Loucy (cell line): Measurements from ENCODE around the gene HDGFL3.

ENCODE experiments used
- H2AFZ ChIP-seq: fragments of 200-600 bp; sonication (generic); 2 replicates; pipeline ENCODE4 v1.6.0; 2016; ENCODE audit warnings: antibody characterized with exemption, mild to moderate bottlenecking, low read length, moderate library complexity
- H3F3A ChIP-seq: fragments of 200-600 bp; 2 replicates; pipeline ENCODE4 v1.6.0; 2016; ENCODE audit warnings: antibody characterized with exemption, low read depth, mild to moderate bottlenecking
- H3K27me3 ChIP-seq: fragments of 200-600 bp; sonication (generic); 2 replicates; pipeline ENCODE4 v1.6.1; 2014; ENCODE audit warnings: low read length, mild to moderate bottlenecking; ENCODE audit not compliant: insufficient read depth, poor library complexity, severe bottlenecking
- H3K36me3 ChIP-seq: fragments of 200-600 bp; sonication (generic); 2 replicates; pipeline ENCODE4 v1.6.1; 2016; ENCODE audit warnings: low read length; ENCODE audit not compliant: insufficient read depth
- H3K4me1 ChIP-seq: fragments of 200-600 bp; sonication (generic); 2 replicates; pipeline ENCODE4 v1.5.1; 2014; ENCODE audit warnings: low read length, mild to moderate bottlenecking; ENCODE audit not compliant: insufficient read depth, poor library complexity, severe bottlenecking
- H3K4me2 ChIP-seq: fragments of 200-600 bp; sonication (generic); 2 replicates; pipeline ENCODE4 v1.6.0; 2014; ENCODE audit warnings: antibody characterized with exemption, low read length, low read depth, mild to moderate bottlenecking; ENCODE audit not compliant: poor library complexity, severe bottlenecking
- H3K4me3 ChIP-seq: fragments of 200-600 bp; sonication (generic); 2 replicates; pipeline ENCODE4 v1.5.1; 2014; ENCODE audit warnings: low read length, mild to moderate bottlenecking, mixed read lengths; ENCODE audit not compliant: poor library complexity, severe bottlenecking
- H3K79me2 ChIP-seq: fragments of 200-600 bp; sonication (generic); 2 replicates; pipeline ENCODE4 v1.6.1; 2014; ENCODE audit warnings: low read length; ENCODE audit not compliant: insufficient read depth
- H3K9ac ChIP-seq: fragments of 200-600 bp; sonication (generic); 2 replicates; pipeline ENCODE4 v1.6.0; 2014; ENCODE audit warnings: mild to moderate bottlenecking, low read depth, low read length, moderate library complexity; ENCODE audit not compliant: poor library complexity, severe bottlenecking
- H3K9me2 ChIP-seq: fragments of 200-600 bp; sonication (generic); replicated peaks from 2 replicates; pipeline ENCODE4 v1.6.1; 2016; ENCODE audit warnings: low read depth, low read length, mixed read lengths
- H3K9me3 ChIP-seq: fragments of 200-600 bp; sonication (generic); 2 replicates; pipeline ENCODE4 v1.6.1; 2014; ENCODE audit warnings: mild to moderate bottlenecking, antibody characterized with exemption, low read length, low read depth; ENCODE audit not compliant: insufficient read depth
- H4K20me1 ChIP-seq: fragments of 200-600 bp; sonication (generic); 2 replicates; pipeline ENCODE4 v1.6.0; 2014; ENCODE audit warnings: antibody characterized with exemption, low read length, mild to moderate bottlenecking; ENCODE audit not compliant: insufficient read depth, poor library complexity, severe bottlenecking
- CTCF ChIP-seq: fragments of 200-600 bp; sonication (generic); conservative IDR thresholded peaks from 2 replicates; pipeline ENCODE4 v1.5.1; 2014; ENCODE audit warnings: mild to moderate bottlenecking, antibody characterized with exemption, low read length
- EZH2phosphoT487 ChIP-seq: fragments of 200-600 bp; IDR thresholded peaks from 2 replicates; pipeline ENCODE4 v1.6.1; 2018; ENCODE audit warnings: antibody characterized with exemption, mild to moderate bottlenecking, moderate library complexity, borderline replicate concordance

Gene HDGFL3

GRCh38 chr15:83207660-83208366, at the start of gene HDGFL3:
Gene HDGFL3 (minus strand): TSS chr15:83207823. CDS start chr15:83207414, 409 bp downstream.
- no peaks in the 10 kb centered on the region for H3K9me2 ChIP-seq
- peaks cover 32% of the 10 kb centered on the region for H3K4me1 ChIP-seq
- peak within 1 kb of the TSS; percentile 99 for H3K4me2 ChIP-seq
- no peaks in the 10 kb centered on the region for H3K36me3 ChIP-seq
- peaks cover 45% of the 10 kb centered on the region for H3K79me2 ChIP-seq
- H3K4me3 ChIP-seq: peak within 1 kb of the TSS; percentile 97
- H3K9me3 ChIP-seq: no peaks in the 10 kb centered on the region
- no peaks in the 10 kb centered on the region for H3F3A ChIP-seq
- peaks cover 37% of the 10 kb centered on the region for H4K20me1 ChIP-seq
- H3K27me3 ChIP-seq: no peaks in the 10 kb centered on the region
- H2AFZ ChIP-seq: peak within 1 kb of the TSS; percentile 99
- peak within 1 kb of the TSS; percentile 88 for H3K9ac ChIP-seq
- TF ChIP-seq EZH2phosphoT487 (no peak), CTCF (peak; percentile 47)

- no peaks in the 10 kb centered on the region for H3K4me1 ChIP-seq
- no peaks in the 10 kb centered on the region for H3K27me3 ChIP-seq
- H3K36me3 ChIP-seq: no peaks in the 10 kb centered on the region
- H3K4me3 ChIP-seq: no peak overlapping the region
- no peak overlapping the region for H3K9ac ChIP-seq
- H3K79me2 ChIP-seq: no peaks in the 10 kb centered on the region
- H3K9me3 ChIP-seq: no peaks in the 10 kb centered on the region
- H3K4me2 ChIP-seq: no peak overlapping the region
- H2AFZ ChIP-seq: no peak overlapping the region
- no peaks in the 10 kb centered on the region for H3F3A ChIP-seq
- no peaks in the 10 kb centered on the region for H3K9me2 ChIP-seq
- TF ChIP-seq EZH2phosphoT487 (no peak), CTCF (no peak)
- no peaks in the 10 kb centered on the region for H4K20me1 ChIP-seq
Observed at GRCh38 chr15:83250781-83251180, 43.2 kb upstream of the HDGFL3 start.

DNA sequence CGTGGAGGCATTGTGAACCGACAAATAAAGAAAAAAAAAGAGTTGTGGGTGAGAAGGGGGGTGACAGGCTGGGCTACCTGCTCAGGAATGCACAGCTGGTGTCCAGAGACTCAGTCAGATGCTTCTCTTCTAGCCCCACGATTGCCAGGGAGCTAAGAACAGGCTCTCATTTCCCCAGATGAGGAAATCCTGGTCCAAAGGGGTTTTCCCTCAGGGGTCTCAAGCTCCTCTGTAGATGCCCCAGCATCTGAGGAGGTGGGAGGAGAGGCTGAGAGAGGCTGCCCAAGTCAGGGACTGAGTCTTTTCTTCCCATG, 41.4 kb upstream of the HDGFL3 start:
- no peaks in the 10 kb centered on the region for H3K36me3 ChIP-seq

More for the DNA sequence above, 41.4 kb upstream of the HDGFL3 start:
- no peaks in the 10 kb centered on the region for H3K9me2 ChIP-seq
- no peaks in the 10 kb centered on the region for H3K27me3 ChIP-seq
- TF ChIP-seq CTCF (no peak), EZH2phosphoT487 (no peak)
- H3K79me2 ChIP-seq: no peaks in the 10 kb centered on the region
- no peak overlapping the region for H3K4me3 ChIP-seq
- no peaks in the 10 kb centered on the region for H3K4me1 ChIP-seq
- no peaks in the 10 kb centered on the region for H3F3A ChIP-seq
- no peaks in the 10 kb centered on the region for H4K20me1 ChIP-seq
- H3K9ac ChIP-seq: no peak overlapping the region
- no peak overlapping the region for H2AFZ ChIP-seq
- H3K9me3 ChIP-seq: no peaks in the 10 kb centered on the region
- no peak overlapping the region for H3K4me2 ChIP-seq
